ENCODE data around the gene GRB10.

The GRB10 gene

GRCh38 chr7:50778189-50778588 is 4.5 kb downstream of the GRB10 start:
- Histone ChIP-seq H2BK12ac (ENCODE audit: low read length) (no peak overlapping the region), H3K4me2 (ENCODE audit: insufficient read depth, low read length, poor library complexity, severe bottlenecking) (no peak overlapping the region), H3K4me3 (ENCODE audit: low read length in 2 of 2) (no peak overlapping the region), H2BK120ac (ENCODE audit: low read depth, low read length) (no peak overlapping the region), H3K23ac (ENCODE audit: low read depth, low read length, poor library complexity) (no peak overlapping the region), H3K9me3 (replicated peaks in 1 of 2; ENCODE audit: control insufficient read depth in 2 of 2, insufficient read depth in 1 of 2, low read depth in 1 of 2, low read length in 2 of 2) (peaks cover 0 to 27% of the 10 kb centered on the region in 2 donors), H3K18ac (ENCODE audit: low read length) (no peak overlapping the region), H3K27me3 (ENCODE audit: control insufficient read depth in 3 of 3, insufficient read depth in 3 of 3, low read depth in 1 of 3, low read length in 3 of 3) (no peaks in the 10 kb centered on the region), H3K4ac (ENCODE audit: low read length) (no peak overlapping the region), H2AFZ (ENCODE audit: low read length) (no peak overlapping the region), H2BK5ac (ENCODE audit: low read length) (no peak overlapping the region), H3K9ac (ENCODE audit: low read depth, low read length, poor library complexity) (no peak overlapping the region), H3K4me1 (ENCODE audit: control insufficient read depth in 2 of 2, insufficient read depth in 1 of 2, low read depth in 1 of 2, low read length in 2 of 2) (peaks cover 5 to 10% of the 10 kb centered on the region in 2 donors), H3K36me3 (replicated peaks in 1 of 2; ENCODE audit: control insufficient read depth in 2 of 2, insufficient read depth in 2 of 2, low read length in 2 of 2) (peaks cover 0 to 28% of the 10 kb centered on the region in 2 donors), H3K14ac (ENCODE audit: low read length) (no peak overlapping the region), H3K79me1 (ENCODE audit: low read depth, low read length) (peaks cover 5% of the 10 kb centered on the region), H4K8ac (ENCODE audit: low read depth, low read length) (no peak overlapping the region), H3K27ac (replicated peaks; ENCODE audit: low read length) (no peak overlapping the region), H4K91ac (ENCODE audit: low read depth, low read length, poor library complexity) (no peak overlapping the region), H2BK15ac (ENCODE audit: low read length) (no peak overlapping the region), H2AK5ac (ENCODE audit: low read depth, low read length) (no peak overlapping the region)
- DNase-seq (ENCODE audit: low spot score): no peak

GRCh38 chr7:50775836-50776235 is 6.9 kb downstream of the GRB10 start:
- no peak overlapping the region for H2BK5ac ChIP-seq (ENCODE audit: low read length)
- DNase-seq (ENCODE audit: low spot score): no peak
- H2AFZ ChIP-seq (ENCODE audit: low read length): no peak overlapping the region
- H2BK120ac ChIP-seq (ENCODE audit: low read depth, low read length): no peak overlapping the region
- H4K91ac ChIP-seq (ENCODE audit: low read depth, low read length, poor library complexity): no peak overlapping the region
- H3K9me3 ChIP-seq (replicated peaks in 1 of 2; ENCODE audit: control insufficient read depth in 2 of 2, insufficient read depth in 1 of 2, low read depth in 1 of 2, low read length in 2 of 2): peaks cover 0 to 31% of the 10 kb centered on the region in 2 donors
- peaks cover 0 to 6% of the 10 kb centered on the region in 2 donors for H3K4me1 ChIP-seq (ENCODE audit: control insufficient read depth in 2 of 2, insufficient read depth in 1 of 2, low read depth in 1 of 2, low read length in 2 of 2)
- no peak overlapping the region for H3K9ac ChIP-seq (ENCODE audit: low read depth, low read length, poor library complexity)
- H3K27me3 ChIP-seq (ENCODE audit: control insufficient read depth in 3 of 3, insufficient read depth in 3 of 3, low read depth in 1 of 3, low read length in 3 of 3): no peaks in the 10 kb centered on the region
- H3K79me1 ChIP-seq (ENCODE audit: low read depth, low read length): no peaks in the 10 kb centered on the region
- H2BK15ac ChIP-seq (ENCODE audit: low read length): no peak overlapping the region
- no peak overlapping the region for H3K4me3 ChIP-seq (ENCODE audit: low read length in 2 of 2)
- no peak overlapping the region for H3K4ac ChIP-seq (ENCODE audit: low read length)
- H2AK5ac ChIP-seq (ENCODE audit: low read depth, low read length): no peak overlapping the region
- H3K14ac ChIP-seq (ENCODE audit: low read length): no peak overlapping the region
- H3K18ac ChIP-seq (ENCODE audit: low read length): peak overlapping the region; percentile 35
- H3K4me2 ChIP-seq (ENCODE audit: insufficient read depth, low read length, poor library complexity, severe bottlenecking): no peak overlapping the region
- WGBS, 2 donors (ENCODE audit: extremely low coverage in 2 of 2, insufficient read length in 2 of 2, insufficient replicate concordance in 1 of 2): no CpG with 5 or more reads among the region's 1 CpG
- H2BK12ac ChIP-seq (ENCODE audit: low read length): no peak overlapping the region
- H3K23ac ChIP-seq (ENCODE audit: low read depth, low read length, poor library complexity): no peak overlapping the region
- H4K8ac ChIP-seq (ENCODE audit: low read depth, low read length): no peak overlapping the region
- peaks cover 2 to 35% of the 10 kb centered on the region in 2 donors for H3K36me3 ChIP-seq (replicated peaks in 1 of 2; ENCODE audit: control insufficient read depth in 2 of 2, insufficient read depth in 2 of 2, low read length in 2 of 2)
- H3K27ac ChIP-seq (replicated peaks; ENCODE audit: low read length): no peak overlapping the region

- H3K14ac ChIP-seq (ENCODE audit: low read length): no peak overlapping the region
- peaks cover 2 to 32% of the 10 kb centered on the region in 2 donors for H3K36me3 ChIP-seq (replicated peaks in 1 of 2; ENCODE audit: control insufficient read depth in 2 of 2, insufficient read depth in 2 of 2, low read length in 2 of 2)
- H3K4ac ChIP-seq (ENCODE audit: low read length): no peak overlapping the region
- H3K18ac ChIP-seq (ENCODE audit: low read length): peak overlapping the region; percentile 67
- H2AFZ ChIP-seq (ENCODE audit: low read length): no peak overlapping the region
- no peaks in the 10 kb centered on the region for H3K27me3 ChIP-seq (ENCODE audit: control insufficient read depth in 3 of 3, insufficient read depth in 3 of 3, low read depth in 1 of 3, low read length in 3 of 3)
- no peak overlapping the region for H2BK15ac ChIP-seq (ENCODE audit: low read length)
- no peak overlapping the region for H3K23ac ChIP-seq (ENCODE audit: low read depth, low read length, poor library complexity)
- H2BK12ac ChIP-seq (ENCODE audit: low read length): no peak overlapping the region
- H4K91ac ChIP-seq (ENCODE audit: low read depth, low read length, poor library complexity): no peak overlapping the region
- H3K4me1 ChIP-seq (ENCODE audit: control insufficient read depth in 2 of 2, insufficient read depth in 1 of 2, low read depth in 1 of 2, low read length in 2 of 2): peaks cover 0 to 6% of the 10 kb centered on the region in 2 donors
- H3K9ac ChIP-seq (ENCODE audit: low read depth, low read length, poor library complexity): no peak overlapping the region
- no peaks in the 10 kb centered on the region for H3K79me1 ChIP-seq (ENCODE audit: low read depth, low read length)
- H3K9me3 ChIP-seq (replicated peaks in 1 of 2; ENCODE audit: control insufficient read depth in 2 of 2, insufficient read depth in 1 of 2, low read depth in 1 of 2, low read length in 2 of 2): peaks cover 0 to 32% of the 10 kb centered on the region in 2 donors
- no peak overlapping the region for H2BK5ac ChIP-seq (ENCODE audit: low read length)
- no peak overlapping the region for H4K8ac ChIP-seq (ENCODE audit: low read depth, low read length)
- H3K4me2 ChIP-seq (ENCODE audit: insufficient read depth, low read length, poor library complexity, severe bottlenecking): no peak overlapping the region
- no peak for DNase-seq (ENCODE audit: low spot score)
- no peak overlapping the region for H2BK120ac ChIP-seq (ENCODE audit: low read depth, low read length)
- WGBS, 2 donors (ENCODE audit: extremely low coverage in 2 of 2, insufficient read length in 2 of 2, insufficient replicate concordance in 1 of 2): no CpG with 5 or more reads among the region's 3 CpGs
- H2AK5ac ChIP-seq (ENCODE audit: low read depth, low read length): no peak overlapping the region
- H3K4me3 ChIP-seq (ENCODE audit: low read length in 2 of 2): no peak overlapping the region
- H3K27ac ChIP-seq (replicated peaks; ENCODE audit: low read length): no peak overlapping the region
Measured at GRCh38 chr7:50775231-50775630, 7.5 kb downstream of the GRB10 start.

GRCh38 chr7:50774319-50774718 is 8.4 kb downstream of the GRB10 start:
- no peak overlapping the region for H3K4me3 ChIP-seq (ENCODE audit: low read length in 2 of 2)
- no peak overlapping the region for H2BK120ac ChIP-seq (ENCODE audit: low read depth, low read length)
- no peak overlapping the region for H2BK12ac ChIP-seq (ENCODE audit: low read length)
- H3K9me3 ChIP-seq (replicated peaks in 1 of 2; ENCODE audit: control insufficient read depth in 2 of 2, insufficient read depth in 1 of 2, low read depth in 1 of 2, low read length in 2 of 2): peaks cover 2 to 41% of the 10 kb centered on the region in 2 donors
- no peaks in the 10 kb centered on the region for H3K79me1 ChIP-seq (ENCODE audit: low read depth, low read length)
- H3K36me3 ChIP-seq (replicated peaks in 1 of 2; ENCODE audit: control insufficient read depth in 2 of 2, insufficient read depth in 2 of 2, low read length in 2 of 2): peaks cover 3 to 34% of the 10 kb centered on the region in 2 donors
- no CpG with 5 or more reads among the region's 1 CpG for WGBS, 2 donors (ENCODE audit: extremely low coverage in 2 of 2, insufficient read length in 2 of 2, insufficient replicate concordance in 1 of 2)
- peaks cover 0 to 6% of the 10 kb centered on the region in 2 donors for H3K4me1 ChIP-seq (ENCODE audit: control insufficient read depth in 2 of 2, insufficient read depth in 1 of 2, low read depth in 1 of 2, low read length in 2 of 2)
- H3K27ac ChIP-seq (replicated peaks; ENCODE audit: low read length): no peak overlapping the region
- H3K9ac ChIP-seq (ENCODE audit: low read depth, low read length, poor library complexity): no peak overlapping the region
- no peak overlapping the region for H2BK15ac ChIP-seq (ENCODE audit: low read length)
- no peak overlapping the region for H3K18ac ChIP-seq (ENCODE audit: low read length)
- H4K91ac ChIP-seq (ENCODE audit: low read depth, low read length, poor library complexity): no peak overlapping the region
- H2AK5ac ChIP-seq (ENCODE audit: low read depth, low read length): no peak overlapping the region
- no peak overlapping the region for H3K4ac ChIP-seq (ENCODE audit: low read length)
- no peak overlapping the region for H3K4me2 ChIP-seq (ENCODE audit: insufficient read depth, low read length, poor library complexity, severe bottlenecking)
- no peaks in the 10 kb centered on the region for H3K27me3 ChIP-seq (ENCODE audit: control insufficient read depth in 3 of 3, insufficient read depth in 3 of 3, low read depth in 1 of 3, low read length in 3 of 3)
- no peak overlapping the region for H2BK5ac ChIP-seq (ENCODE audit: low read length)
- H4K8ac ChIP-seq (ENCODE audit: low read depth, low read length): no peak overlapping the region
- no peak overlapping the region for H2AFZ ChIP-seq (ENCODE audit: low read length)
- DNase-seq (ENCODE audit: low spot score): no peak
- no peak overlapping the region for H3K23ac ChIP-seq (ENCODE audit: low read depth, low read length, poor library complexity)
- no peak overlapping the region for H3K14ac ChIP-seq (ENCODE audit: low read length)
